HepG2 (cell line): ENCODE measurements around the gene VAC14. TPM values are rescaled to one million over a fixed set of nuclear protein-coding genes. Genes with fewer than 3 reads are reported as not detected.
A peak's percentile ranks its signal among the peaks of the same experiment; 100 is the strongest.

Experiments used
- AKNA ChIP-seq: sonication (generic); formaldehyde crosslinking; IDR thresholded peaks from 2 replicates; pipeline ENCODE4 v1.4.0; 2020; ENCODE audit warnings: missing genetic modification reagents, borderline replicate concordance
- ARNTL ChIP-seq: sonication (generic); formaldehyde crosslinking; IDR thresholded peaks from 2 replicates; pipeline ENCODE4 v1.4.0; 2020; ENCODE audit warnings: mild to moderate bottlenecking, missing genetic modification reagents
- FOXK1 ChIP-seq: sonication (generic); formaldehyde crosslinking; IDR thresholded peaks from 2 replicates; pipeline ENCODE4 v1.4.0; 2020; ENCODE audit warnings: low read depth, missing genetic modification reagents, borderline replicate concordance
- FOXM1 ChIP-seq: sonication (generic); formaldehyde crosslinking; IDR thresholded peaks from 2 replicates; pipeline ENCODE4 v1.5.0; 2020; ENCODE audit warnings: missing genetic modification reagents
- GATAD2A ChIP-seq: IDR thresholded peaks from 2 replicates; pipeline ENCODE4 v1.6.1; 2016
- HOXA5 ChIP-seq: sonication (generic); formaldehyde crosslinking; IDR thresholded peaks from 2 replicates; pipeline ENCODE4 v1.4.0; 2020; ENCODE audit warnings: missing genetic modification reagents
- ISL2 ChIP-seq: sonication (generic); formaldehyde crosslinking; IDR thresholded peaks from 2 replicates; pipeline ENCODE4 v1.5.0; 2020; ENCODE audit warnings: missing genetic modification reagents
- JUND ChIP-seq: sonication (generic); formaldehyde crosslinking; IDR thresholded peaks from 2 replicates; pipeline ENCODE4 v1.8.0; 2022; ENCODE audit warnings: mild to moderate bottlenecking, missing genetic modification reagents
- POLR2AphosphoS5 ChIP-seq: IDR thresholded peaks from 2 replicates; pipeline ENCODE4 v1.6.1; 2012; ENCODE audit warnings: low read depth, low read length
- ZBED4 ChIP-seq: sonication (generic); formaldehyde crosslinking; IDR thresholded peaks from 2 replicates; pipeline ENCODE4 v1.4.0; 2020; ENCODE audit warnings: missing genetic modification reagents, borderline replicate concordance
- ZMAT3 ChIP-seq: sonication (generic); formaldehyde crosslinking; conservative IDR thresholded peaks from 2 replicates; pipeline ENCODE4 v1.7.0; 2021; ENCODE audit warnings: missing genetic modification reagents
- ZNF124 ChIP-seq: sonication (generic); formaldehyde crosslinking; IDR thresholded peaks from 2 replicates; pipeline ENCODE4 v1.4.0; 2020; ENCODE audit warnings: missing genetic modification reagents
- ZNF235 ChIP-seq: sonication (generic); formaldehyde crosslinking; IDR thresholded peaks from 2 replicates; pipeline ENCODE4 v1.8.1; 2023; ENCODE audit warnings: mild to moderate bottlenecking, missing genetic modification reagents, borderline replicate concordance
- ZNF274 ChIP-seq: sonication (generic); formaldehyde crosslinking; IDR thresholded peaks from 2 replicates; pipeline ENCODE4 v1.5.1; 2020; ENCODE audit warnings: mild to moderate bottlenecking, missing genetic modification reagents
- ZNF292 ChIP-seq: sonication (generic); formaldehyde crosslinking; IDR thresholded peaks from 2 replicates; pipeline ENCODE4 v1.8.1; 2022; ENCODE audit warnings: mild to moderate bottlenecking, low read depth, missing genetic modification reagents, borderline replicate concordance
- ZNF331 ChIP-seq: sonication (generic); formaldehyde crosslinking; IDR thresholded peaks from 2 replicates; pipeline ENCODE4 v1.4.0; 2020; ENCODE audit warnings: missing genetic modification reagents
- ZNF354B ChIP-seq: sonication (generic); formaldehyde crosslinking; IDR thresholded peaks from 2 replicates; pipeline ENCODE4 v1.8.0; 2022; ENCODE audit warnings: mild to moderate bottlenecking, missing genetic modification reagents
- ZNF543 ChIP-seq: sonication (generic); formaldehyde crosslinking; IDR thresholded peaks from 2 replicates; pipeline ENCODE4 v1.4.0; 2020; ENCODE audit warnings: mild to moderate bottlenecking, missing genetic modification reagents
- ZNF749 ChIP-seq: sonication (generic); formaldehyde crosslinking; IDR thresholded peaks from 2 replicates; pipeline ENCODE4 v1.8.0; 2022; ENCODE audit warnings: mild to moderate bottlenecking, missing genetic modification reagents, moderate library complexity, borderline replicate concordance
- ZNF891 ChIP-seq: sonication (generic); formaldehyde crosslinking; IDR thresholded peaks from 2 replicates; pipeline ENCODE4 v1.5.0; 2020; ENCODE audit warnings: mild to moderate bottlenecking, missing genetic modification reagents
- polyA plus RNA-seq, 8 experiments: library from polyadenylated mRNA; depleted of rRNA in 3 of 8; stranded (reverse) in 7 of 8; unstranded in 1 of 8; fragments of >200 nt; fragmentation: Illumina TruSeq in 4 of 8; extraction: Trizol in 4 of 8; gene quantifications; 2 replicates each; pipeline versions ENCODE4 v1.2.1 to v1.2.3, GENCODE V29; 2011 to 2016; ENCODE audit warnings: low read depth in 4 of 8, missing spikeins in 1 of 8, mixed read lengths in 1 of 8; ENCODE audit not compliant: insufficient read depth in 1 of 8
- total RNA-seq, 5 experiments: library from RNA; depleted of rRNA; stranded (reverse); fragments of >200 nt; fragmentation: Illumina TruSeq; extraction: Trizol; gene quantifications; 2 replicates each; pipeline ENCODE4 v1.2.3, GENCODE V29; 2016; ENCODE audit warnings: low read depth in 1 of 5

VAC14 gene
- total and polyA plus RNA-seq, 2 of the 13 experiments (the other 11 are each of a cell fraction or from before 2014, with no cell fraction given) = 23.5 to 24.6 TPM

GRCh38 chr16:70689035-70689969 lies 111.7 kb downstream of the VAC14 start (continued):
- TF ChIP-seq AKNA (CRISPR knock-in tag) (no peak), ZNF354B (CRISPR knock-in tag) (no peak), ZNF331 (CRISPR knock-in tag) (peak; percentile 91), GATAD2A (peak; percentile 71), POLR2AphosphoS5 (no peak), ZBED4 (CRISPR knock-in tag) (0 out of 2 replicates have a peak, but pooled peaks have one; percentile 73), ZNF749 (CRISPR knock-in tag) (no peak), ZNF235 (CRISPR knock-in tag) (peak; percentile 53; the same call in 1 of the 2 replicates), FOXM1 (CRISPR knock-in tag) (no peak), ZNF891 (peak; percentile 76), ZNF292 (CRISPR knock-in tag) (peak; percentile 69), ZNF543 (CRISPR knock-in tag) (0 out of 2 replicates have a peak, but pooled peaks have one; percentile 36), HOXA5 (CRISPR knock-in tag) (no peak), FOXK1 (no peak; the same call in 1 of the 2 replicates), ZNF274 (no peak), ZNF124 (no peak), ISL2 (CRISPR knock-in tag) (peak; percentile 52; the same call in 1 of the 2 replicates), JUND (CRISPR knock-in tag) (no peak), ZMAT3 (CRISPR knock-in tag) (0 out of 2 replicates have a peak, but pooled peaks have one; percentile 61), ARNTL (CRISPR knock-in tag) (no peak)
